ENCODE data around the gene RUBCN.

DNA sequence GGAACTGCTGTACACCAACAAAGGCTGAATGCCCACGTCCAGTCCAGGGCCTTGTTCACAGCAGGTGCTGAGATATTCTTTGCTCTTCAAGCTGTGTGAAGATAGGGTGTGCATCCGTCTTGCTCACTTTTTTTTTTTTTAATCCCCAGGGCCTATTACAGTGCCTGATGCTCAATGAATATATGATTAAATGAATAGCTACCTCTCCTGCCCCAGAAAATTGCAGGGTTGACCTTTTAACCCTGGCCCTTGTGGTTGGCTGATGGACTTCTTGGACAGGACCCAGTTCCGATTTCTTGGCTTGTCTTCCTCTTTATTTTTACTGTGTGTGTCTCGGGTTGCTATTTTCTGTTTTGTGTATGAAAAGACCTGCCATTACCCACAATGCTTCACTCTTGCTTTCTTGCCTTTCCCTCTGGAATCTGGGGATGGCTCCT lies 10.1 kb upstream of the RUBCN start:
- no peak for TF ChIP-seq POLR2A (IDR thresholded peaks at IDR 0.05; ENCODE audit: low read length)
- TF ChIP-seq GATA1 (IDR thresholded peaks at IDR 0.05; ENCODE audit: low read depth, low read length): no peak
